Measurements from ENCODE around the gene FSTL4.

DNA sequence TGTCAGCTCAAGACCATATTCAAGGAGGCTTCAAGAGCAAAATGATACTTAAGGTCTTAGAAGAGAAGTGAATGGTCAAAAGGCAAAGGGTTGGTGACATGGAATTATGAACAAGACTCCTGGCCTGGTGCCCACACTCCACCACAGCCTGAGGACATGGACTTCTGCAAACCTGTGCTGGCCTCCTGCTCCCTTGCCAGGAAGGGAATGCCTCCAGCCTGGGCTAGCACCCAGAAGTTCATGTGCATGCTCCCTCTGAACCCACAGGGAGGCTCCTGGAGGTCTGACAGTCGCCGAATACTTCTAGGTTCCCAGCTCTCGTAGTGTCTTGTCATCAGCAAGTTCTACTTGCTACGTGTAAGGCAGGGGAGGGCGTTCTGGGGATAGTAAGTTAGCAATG is 156.7 kb downstream of the FSTL4 start:
- TF ChIP-seq, protein P1, sequence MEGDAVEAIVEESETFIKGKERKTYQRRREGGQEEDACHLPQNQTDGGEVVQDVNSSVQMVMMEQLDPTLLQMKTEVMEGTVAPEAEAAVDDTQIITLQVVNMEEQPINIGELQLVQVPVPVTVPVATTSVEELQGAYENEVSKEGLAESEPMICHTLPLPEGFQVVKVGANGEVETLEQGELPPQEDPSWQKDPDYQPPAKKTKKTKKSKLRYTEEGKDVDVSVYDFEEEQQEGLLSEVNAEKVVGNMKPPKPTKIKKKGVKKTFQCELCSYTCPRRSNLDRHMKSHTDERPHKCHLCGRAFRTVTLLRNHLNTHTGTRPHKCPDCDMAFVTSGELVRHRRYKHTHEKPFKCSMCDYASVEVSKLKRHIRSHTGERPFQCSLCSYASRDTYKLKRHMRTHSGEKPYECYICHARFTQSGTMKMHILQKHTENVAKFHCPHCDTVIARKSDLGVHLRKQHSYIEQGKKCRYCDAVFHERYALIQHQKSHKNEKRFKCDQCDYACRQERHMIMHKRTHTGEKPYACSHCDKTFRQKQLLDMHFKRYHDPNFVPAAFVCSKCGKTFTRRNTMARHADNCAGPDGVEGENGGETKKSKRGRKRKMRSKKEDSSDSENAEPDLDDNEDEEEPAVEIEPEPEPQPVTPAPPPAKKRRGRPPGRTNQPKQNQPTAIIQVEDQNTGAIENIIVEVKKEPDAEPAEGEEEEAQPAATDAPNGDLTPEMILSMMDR (IDR thresholded peaks at IDR 0.05) = no peak
- TF ChIP-seq POLR2A (IDR thresholded peaks at IDR 0.05) = no peak

Data from body of pancreas (tissue), 4 donors.